Embryonic facial prominence (tissue), 1 donor: ENCODE results near the gene ABCG1.

Experiments used
- DNase-seq: peaks from one replicate; pipeline ENCODE4 v3.0.0-alpha.2; 2016; ENCODE audit errors: extremely low spot score

The ABCG1 gene

DNA sequence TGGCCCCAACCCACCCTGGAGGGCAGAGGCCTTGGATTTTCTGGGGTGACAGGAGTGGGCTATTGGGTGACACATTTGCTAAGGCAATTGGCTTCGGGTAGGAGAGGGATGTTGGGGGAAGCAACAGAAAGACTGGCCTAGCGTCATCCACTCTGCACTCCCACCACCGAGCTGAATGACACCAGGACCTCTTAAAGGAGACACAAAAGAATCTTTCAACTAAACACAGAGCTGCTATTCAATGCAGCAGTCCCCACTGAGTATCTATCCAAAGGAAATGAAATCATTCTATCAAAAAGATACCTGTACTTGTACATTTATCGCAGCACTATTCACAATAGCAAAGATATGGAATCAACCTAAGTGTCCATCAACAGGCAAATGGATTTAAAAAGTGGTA lies 125.7 kb downstream of the ABCG1 start:
- no peak for DNase-seq

DNA sequence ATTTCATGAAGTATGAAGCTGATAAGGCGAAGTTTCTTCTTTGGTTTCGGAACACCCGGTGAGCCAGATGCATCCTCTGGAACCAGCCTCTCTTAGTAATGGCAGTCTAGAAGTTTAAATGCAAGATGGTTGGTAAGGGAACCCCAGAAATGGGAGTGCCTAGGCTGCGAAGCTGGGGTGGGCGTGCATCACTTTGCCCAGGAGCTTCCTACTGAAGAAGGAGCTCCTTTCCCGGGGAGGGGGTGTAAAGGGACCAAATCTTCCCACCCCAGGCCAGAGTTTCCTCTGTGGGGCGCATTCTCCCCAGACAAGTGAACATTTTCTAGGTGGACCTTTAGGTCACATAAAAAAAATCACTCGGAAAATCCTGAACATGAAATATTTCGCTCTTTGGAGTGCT lies 127.5 kb downstream of the ABCG1 start:
- DNase-seq, result no peak
